Measurements from ENCODE around the gene P2RY8. TPM values are rescaled to one million over a fixed set of nuclear protein-coding genes. Genes with fewer than 3 reads are reported as not detected.

The P2RY8 gene
- polyA plus RNA-seq, 4 donors = 0.22 to 2.1 (median 1.2) TPM

- FAIRE-seq (no peak), DNase-seq (no peak)
- Histone ChIP-seq H3K27ac (ENCODE audit: low read depth in 1 of 3, low read length in 2 of 3) (peak overlapping the region in 1 of 3 donors; percentile 71), H3K9me3 (ENCODE audit: control insufficient read depth in 2 of 2, insufficient read depth in 1 of 2, low read depth in 1 of 2, low read length in 1 of 2) (no peaks in the 10 kb centered on the region), H3K27me3 (ENCODE audit: control insufficient read depth in 3 of 3, insufficient read depth in 3 of 3, low read length in 3 of 3) (no peaks in the 10 kb centered on the region), H3K36me3 (ENCODE audit: control insufficient read depth in 3 of 3, insufficient read depth in 2 of 3, low read depth in 1 of 3, low read length in 3 of 3) (no peaks in the 10 kb centered on the region), H3K4me1 (ENCODE audit: control insufficient read depth in 3 of 3, insufficient read depth in 2 of 3, low read depth in 1 of 3, low read length in 2 of 3) (no peaks in the 10 kb centered on the region), H3K4me3 (ENCODE audit: low read depth in 1 of 3, low read length in 3 of 3) (no peak overlapping the region)
- WGBS, 3 donors = 46 to 56% (median 52%) methylated on average over 22 of the region's 22 CpGs
These were observed 2.5 kb downstream of the P2RY8 start for GRCh38 chrX:1534301-1535168.

- no peaks in the 10 kb centered on the region for H3K4me1 ChIP-seq (ENCODE audit: control insufficient read depth in 3 of 3, insufficient read depth in 2 of 3, low read depth in 1 of 3, low read length in 2 of 3)
- peaks cover 0 to 2% of the 10 kb centered on the region in 2 donors for H3K9me3 ChIP-seq (ENCODE audit: control insufficient read depth in 2 of 2, insufficient read depth in 1 of 2, low read depth in 1 of 2, low read length in 1 of 2)
- DNase-seq (no peak), FAIRE-seq (no peak)
- WGBS, 3 donors = 33 to 40% (median 39%) methylated on average over 4 of the region's 4 CpGs
- H3K4me3 ChIP-seq (ENCODE audit: low read depth in 1 of 3, low read length in 3 of 3) = no peak overlapping the region
- H3K27ac ChIP-seq (ENCODE audit: low read depth in 1 of 3, low read length in 2 of 3) = no peak overlapping the region
- H3K27me3 ChIP-seq (ENCODE audit: control insufficient read depth in 3 of 3, insufficient read depth in 3 of 3, low read length in 3 of 3) = no peaks in the 10 kb centered on the region
- no peaks in the 10 kb centered on the region for H3K36me3 ChIP-seq (ENCODE audit: control insufficient read depth in 3 of 3, insufficient read depth in 2 of 3, low read depth in 1 of 3, low read length in 3 of 3)
These were observed 3.9 kb downstream of the P2RY8 start for GRCh38 chrX:1533058-1533457.

GRCh38 chrX:1531096-1531890 lies 5.7 kb downstream of the P2RY8 start:
- DNase-seq (no peak), FAIRE-seq (no peak)
- 75 to 80% (median 75%) methylated on average over 10 of the region's 10 CpGs for WGBS, 3 donors
- Histone ChIP-seq H3K4me3 (ENCODE audit: low read depth in 1 of 3, low read length in 3 of 3) (no peak overlapping the region), H3K4me1 (ENCODE audit: control insufficient read depth in 3 of 3, insufficient read depth in 2 of 3, low read depth in 1 of 3, low read length in 2 of 3) (no peaks in the 10 kb centered on the region), H3K27me3 (ENCODE audit: control insufficient read depth in 3 of 3, insufficient read depth in 3 of 3, low read length in 3 of 3) (no peaks in the 10 kb centered on the region), H3K9me3 (ENCODE audit: control insufficient read depth in 2 of 2, insufficient read depth in 1 of 2, low read depth in 1 of 2, low read length in 1 of 2) (peaks cover 0 to 6% of the 10 kb centered on the region in 2 donors), H3K36me3 (ENCODE audit: control insufficient read depth in 3 of 3, insufficient read depth in 2 of 3, low read depth in 1 of 3, low read length in 3 of 3) (no peaks in the 10 kb centered on the region), H3K27ac (ENCODE audit: low read depth in 1 of 3, low read length in 2 of 3) (no peak overlapping the region)

GRCh38 chrX:1529756-1530155 lies 7.2 kb downstream of the P2RY8 start:
- DNase-seq (no peak), FAIRE-seq (no peak)
- H3K4me3 ChIP-seq (ENCODE audit: low read depth in 1 of 3, low read length in 3 of 3) = no peak overlapping the region
- H3K36me3 ChIP-seq (ENCODE audit: control insufficient read depth in 3 of 3, insufficient read depth in 2 of 3, low read depth in 1 of 3, low read length in 3 of 3) = no peaks in the 10 kb centered on the region
- H3K4me1 ChIP-seq (ENCODE audit: control insufficient read depth in 3 of 3, insufficient read depth in 2 of 3, low read depth in 1 of 3, low read length in 2 of 3) = no peaks in the 10 kb centered on the region
- no peaks in the 10 kb centered on the region for H3K27me3 ChIP-seq (ENCODE audit: control insufficient read depth in 3 of 3, insufficient read depth in 3 of 3, low read length in 3 of 3)
- peaks cover 0 to 6% of the 10 kb centered on the region in 2 donors for H3K9me3 ChIP-seq (ENCODE audit: control insufficient read depth in 2 of 2, insufficient read depth in 1 of 2, low read depth in 1 of 2, low read length in 1 of 2)
- WGBS, 3 donors = 84 to 89% (median 84%) methylated on average over 6 of the region's 6 CpGs
- H3K27ac ChIP-seq (ENCODE audit: low read depth in 1 of 3, low read length in 2 of 3) = no peak overlapping the region

GRCh38 chrX:1529328-1529727 lies 7.7 kb downstream of the P2RY8 start:
- H3K27ac ChIP-seq (ENCODE audit: low read depth in 1 of 3, low read length in 2 of 3) = no peak overlapping the region
- FAIRE-seq (no peak), DNase-seq (no peak)
- no peaks in the 10 kb centered on the region for H3K27me3 ChIP-seq (ENCODE audit: control insufficient read depth in 3 of 3, insufficient read depth in 3 of 3, low read length in 3 of 3)
- WGBS, 3 donors = 53 to 67% (median 65%) methylated on average over 2 of the region's 2 CpGs
- H3K4me1 ChIP-seq (ENCODE audit: control insufficient read depth in 3 of 3, insufficient read depth in 2 of 3, low read depth in 1 of 3, low read length in 2 of 3) = no peaks in the 10 kb centered on the region
- H3K9me3 ChIP-seq (ENCODE audit: control insufficient read depth in 2 of 2, insufficient read depth in 1 of 2, low read depth in 1 of 2, low read length in 1 of 2) = peaks cover 0 to 6% of the 10 kb centered on the region in 2 donors
- no peaks in the 10 kb centered on the region for H3K36me3 ChIP-seq (ENCODE audit: control insufficient read depth in 3 of 3, insufficient read depth in 2 of 3, low read depth in 1 of 3, low read length in 3 of 3)
- H3K4me3 ChIP-seq (ENCODE audit: low read depth in 1 of 3, low read length in 3 of 3) = no peak overlapping the region

GRCh38 chrX:1528884-1529203 lies 8.1 kb downstream of the P2RY8 start:
- WGBS, 3 donors = 71 to 80% (median 74%) methylated on average over 5 of the region's 5 CpGs
- H3K4me3 ChIP-seq (ENCODE audit: low read depth in 1 of 3, low read length in 3 of 3) = no peak overlapping the region
- DNase-seq (no peak), FAIRE-seq (no peak)
- no peaks in the 10 kb centered on the region for H3K36me3 ChIP-seq (ENCODE audit: control insufficient read depth in 3 of 3, insufficient read depth in 2 of 3, low read depth in 1 of 3, low read length in 3 of 3)
- H3K4me1 ChIP-seq (ENCODE audit: control insufficient read depth in 3 of 3, insufficient read depth in 2 of 3, low read depth in 1 of 3, low read length in 2 of 3) = no peaks in the 10 kb centered on the region
- no peaks in the 10 kb centered on the region for H3K27me3 ChIP-seq (ENCODE audit: control insufficient read depth in 3 of 3, insufficient read depth in 3 of 3, low read length in 3 of 3)
- no peak overlapping the region for H3K27ac ChIP-seq (ENCODE audit: low read depth in 1 of 3, low read length in 2 of 3)
- peaks cover 0 to 6% of the 10 kb centered on the region in 2 donors for H3K9me3 ChIP-seq (ENCODE audit: control insufficient read depth in 2 of 2, insufficient read depth in 1 of 2, low read depth in 1 of 2, low read length in 1 of 2)

- FAIRE-seq = no peak
- Histone ChIP-seq H3K4me1 (ENCODE audit: control insufficient read depth in 3 of 3, insufficient read depth in 2 of 3, low read depth in 1 of 3, low read length in 2 of 3) (no peaks in the 10 kb centered on the region), H3K4me3 (ENCODE audit: low read depth in 1 of 3, low read length in 3 of 3) (no peak overlapping the region), H3K27me3 (ENCODE audit: control insufficient read depth in 3 of 3, insufficient read depth in 3 of 3, low read length in 3 of 3) (no peaks in the 10 kb centered on the region), H3K36me3 (ENCODE audit: control insufficient read depth in 3 of 3, insufficient read depth in 2 of 3, low read depth in 1 of 3, low read length in 3 of 3) (no peaks in the 10 kb centered on the region), H3K27ac (ENCODE audit: low read depth in 1 of 3, low read length in 2 of 3) (no peak overlapping the region), H3K9me3 (ENCODE audit: control insufficient read depth in 2 of 2, insufficient read depth in 1 of 2, low read depth in 1 of 2, low read length in 1 of 2) (peaks cover 0 to 6% of the 10 kb centered on the region in 2 donors)
- WGBS, 3 donors = 60 to 73% (median 73%) methylated on average over 9 of the region's 9 CpGs
- DNase-seq = no peak
These were observed 8.7 kb downstream of the P2RY8 start for GRCh38 chrX:1528186-1528883.

- WGBS, 3 donors = 72 to 85% (median 85%) methylated on average over 1 of the region's 1 CpG
- FAIRE-seq (no peak), DNase-seq (no peak)
- Histone ChIP-seq H3K36me3 (ENCODE audit: control insufficient read depth in 3 of 3, insufficient read depth in 2 of 3, low read depth in 1 of 3, low read length in 3 of 3) (no peaks in the 10 kb centered on the region), H3K4me3 (ENCODE audit: low read depth in 1 of 3, low read length in 3 of 3) (no peak overlapping the region), H3K9me3 (ENCODE audit: control insufficient read depth in 2 of 2, insufficient read depth in 1 of 2, low read depth in 1 of 2, low read length in 1 of 2) (peaks cover 0 to 8% of the 10 kb centered on the region in 2 donors), H3K27me3 (ENCODE audit: control insufficient read depth in 3 of 3, insufficient read depth in 3 of 3, low read length in 3 of 3) (no peaks in the 10 kb centered on the region), H3K27ac (ENCODE audit: low read depth in 1 of 3, low read length in 2 of 3) (no peak overlapping the region), H3K4me1 (ENCODE audit: control insufficient read depth in 3 of 3, insufficient read depth in 2 of 3, low read depth in 1 of 3, low read length in 2 of 3) (no peaks in the 10 kb centered on the region)
These were observed 9.5 kb downstream of the P2RY8 start for GRCh38 chrX:1527457-1527856.
